ENCODE results near the gene ANKRD65. TPM values are rescaled to one million over a fixed set of nuclear protein-coding genes. Genes with fewer than 3 reads are reported as not detected.
"Not testable (repeated sequence)": the region's sequence is repeated elsewhere in the genome, so short reads cannot be mapped to it uniquely, and the experiment has no call there.

The ANKRD65 gene
- 1.6 and 3.2 TPM in 2 replicates for total RNA-seq (2022)
- Bru-seq, nascent RNA = percentile 22 among the genes with signal in this experiment
- percentile 38 among the genes with signal in this experiment for BruChase-seq, experiment 1, labeled RNA remaining after a 2-hour chase
- BruChase-seq, experiment 2, labeled RNA remaining after a 6-hour chase = percentile 30 among the genes with signal in this experiment
- long read RNA-seq, partial matches to known transcripts = 0 of 2 reads
- long read RNA-seq, other reads (novel, unspliced or antisense) = 1 of 2 reads

GRCh38 chr1:1421147-1421906, at the start of gene ANKRD65:
TSS of gene ANKRD65 (minus strand) at chr1:1421276. CDS start at chr1:1421005, 271 bp downstream.
- Mint-ChIP-seq H3K4me3 (ENCODE audit: unreplicated experiment) (peak within 1 kb of the TSS; percentile 33), H3K27ac (ENCODE audit: unreplicated experiment) (peak within 1 kb of the TSS; percentile 87), H3K9me3 (ENCODE audit: unreplicated experiment) (no peaks in the 10 kb centered on the region), H3K27me3 (ENCODE audit: insufficient read depth, unreplicated experiment) (no peaks in the 10 kb centered on the region), H3K4me1 (ENCODE audit: low read depth, unreplicated experiment) (no peaks in the 10 kb centered on the region), H3K36me3 (ENCODE audit: insufficient read depth, unreplicated experiment) (no peaks in the 10 kb centered on the region)
- Histone ChIP-seq H3K9me3 (no peaks in the 10 kb centered on the region), H3K27me3 (replicated peaks; ENCODE audit: control insufficient read depth, insufficient read depth, low read length) (no peaks in the 10 kb centered on the region), H3K4me3 (ENCODE audit: low read depth, low read length) (no peak within 1 kb of the TSS), H3K4me1 (peaks cover 31% of the 10 kb centered on the region), H3K36me3 (ENCODE audit: control insufficient read depth, insufficient read depth, low read length) (no peaks in the 10 kb centered on the region)
- POLR2A ChIA-PET = no interaction called here
- BruUV-seq (replicated peaks) = no TSS peak
- intact Hi-C loops (cut with micrococcal nuclease; ENCODE audit: unreplicated experiment) = no loop called here
- TF ChIP-seq CTCF (IDR thresholded peaks at IDR 0.05; ENCODE audit: insufficient read depth in 1 of 2, low read depth in 1 of 2, low read length in 1 of 2, severe bottlenecking in 1 of 2, unreplicated experiment in 1 of 2) = no peak
- no peak for DNase-seq
- CTCF ChIA-PET = no interaction called here

GRCh38 chr1:1468196-1468985, 47.3 kb upstream of the ANKRD65 start:
- H3K27me3 Mint-ChIP-seq (ENCODE audit: insufficient read depth, unreplicated experiment); H3K9me3 ChIP-seq; intact Hi-C loops (cut with micrococcal nuclease; ENCODE audit: unreplicated experiment); DNase-seq; H3K27ac Mint-ChIP-seq (ENCODE audit: unreplicated experiment); H3K27me3 ChIP-seq (replicated peaks; ENCODE audit: control insufficient read depth, insufficient read depth, low read length); CTCF ChIA-PET; H3K4me1 Mint-ChIP-seq (ENCODE audit: low read depth, unreplicated experiment); POLR2A ChIA-PET; H3K4me3 Mint-ChIP-seq (ENCODE audit: unreplicated experiment); H3K36me3 ChIP-seq (ENCODE audit: control insufficient read depth, insufficient read depth, low read length); BruUV-seq (replicated peaks); H3K9me3 Mint-ChIP-seq (ENCODE audit: unreplicated experiment); H3K4me1 ChIP-seq; H3K4me3 ChIP-seq (ENCODE audit: low read depth, low read length): not testable (repeated sequence)
- peaks cover 10% of the 10 kb centered on the region for H3K36me3 Mint-ChIP-seq (ENCODE audit: insufficient read depth, unreplicated experiment)

GRCh38 chr1:1463312-1463711, 42.2 kb upstream of the ANKRD65 start:
- intact Hi-C loops (cut with micrococcal nuclease; ENCODE audit: unreplicated experiment) = no loop called here
- no peaks in the 10 kb centered on the region for H3K9me3 Mint-ChIP-seq (ENCODE audit: unreplicated experiment)
- no peaks in the 10 kb centered on the region for H3K27me3 Mint-ChIP-seq (ENCODE audit: insufficient read depth, unreplicated experiment)
- H3K9me3 ChIP-seq = no peaks in the 10 kb centered on the region
- no peaks in the 10 kb centered on the region for H3K4me1 ChIP-seq
- no peak for DNase-seq
- H3K27me3 ChIP-seq (replicated peaks; ENCODE audit: control insufficient read depth, insufficient read depth, low read length) = no peaks in the 10 kb centered on the region
- no TSS peak for BruUV-seq (replicated peaks)
- no peak for TF ChIP-seq CTCF (IDR thresholded peaks at IDR 0.05; ENCODE audit: insufficient read depth in 1 of 2, low read depth in 1 of 2, low read length in 1 of 2, severe bottlenecking in 1 of 2, unreplicated experiment in 1 of 2)
- H3K36me3 Mint-ChIP-seq (ENCODE audit: insufficient read depth, unreplicated experiment) = no peaks in the 10 kb centered on the region
- H3K4me3 Mint-ChIP-seq (ENCODE audit: unreplicated experiment) = no peak overlapping the region
- ChIA-PET CTCF (no interaction called here), POLR2A (no interaction called here)
- H3K4me3 ChIP-seq (ENCODE audit: low read depth, low read length) = no peak overlapping the region
- H3K27ac Mint-ChIP-seq (ENCODE audit: unreplicated experiment) = no peak overlapping the region
- no peaks in the 10 kb centered on the region for H3K36me3 ChIP-seq (ENCODE audit: control insufficient read depth, insufficient read depth, low read length)
- no peaks in the 10 kb centered on the region for H3K4me1 Mint-ChIP-seq (ENCODE audit: low read depth, unreplicated experiment)
